Gastroesophageal sphincter (tissue), 3 donors: ENCODE data around the gene POLR3F.

Experiments
- POLR2A ChIP-seq, 2 donors: fragments of 450-650 bp; IDR thresholded peaks; one replicate each; pipeline ENCODE4 v1.6.1; 2017; ENCODE audit warnings: antibody characterized with exemption in 2 of 2, mild to moderate bottlenecking in 2 of 2, moderate library complexity in 1 of 2
- POLR2AphosphoS5 ChIP-seq: sonication (generic); formaldehyde crosslinking; IDR thresholded peaks from one replicate; pipeline ENCODE4 v1.6.1; 2017; ENCODE audit warnings: antibody characterized with exemption
- TF ChIP-seq, protein P1 (sequence below), 4 experiments: fragments of 200-600 bp in 2 of 4; fragments of 450-650 bp in 2 of 4; sonication (generic) in 1 of 4; IDR thresholded peaks; one replicate each; pipeline ENCODE4 v1.5.1; 2017 to 2019; ENCODE audit warnings: antibody characterized with exemption in 4 of 4, mild to moderate bottlenecking in 2 of 4, moderate library complexity in 2 of 4

DNA sequence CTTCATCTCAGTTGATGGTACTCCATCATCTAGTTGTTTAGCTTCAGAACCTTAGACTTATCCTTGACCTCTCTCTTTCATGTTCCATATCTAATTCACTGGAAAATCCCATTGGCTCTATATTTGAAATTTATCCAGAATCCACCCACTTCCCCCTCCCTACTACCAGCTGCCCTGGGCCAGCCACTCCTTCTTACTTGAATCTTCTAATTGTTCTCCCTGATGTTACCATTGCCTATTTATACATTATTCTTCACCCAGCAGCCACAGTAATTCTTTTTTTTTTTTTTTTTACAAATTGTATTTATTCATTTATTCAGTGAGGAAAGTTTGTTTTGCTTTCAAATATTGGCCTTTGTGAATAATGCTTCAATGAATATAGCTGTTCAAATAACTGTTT, 48.8 kb downstream of the POLR3F start:
- TF ChIP-seq, protein P1, sequence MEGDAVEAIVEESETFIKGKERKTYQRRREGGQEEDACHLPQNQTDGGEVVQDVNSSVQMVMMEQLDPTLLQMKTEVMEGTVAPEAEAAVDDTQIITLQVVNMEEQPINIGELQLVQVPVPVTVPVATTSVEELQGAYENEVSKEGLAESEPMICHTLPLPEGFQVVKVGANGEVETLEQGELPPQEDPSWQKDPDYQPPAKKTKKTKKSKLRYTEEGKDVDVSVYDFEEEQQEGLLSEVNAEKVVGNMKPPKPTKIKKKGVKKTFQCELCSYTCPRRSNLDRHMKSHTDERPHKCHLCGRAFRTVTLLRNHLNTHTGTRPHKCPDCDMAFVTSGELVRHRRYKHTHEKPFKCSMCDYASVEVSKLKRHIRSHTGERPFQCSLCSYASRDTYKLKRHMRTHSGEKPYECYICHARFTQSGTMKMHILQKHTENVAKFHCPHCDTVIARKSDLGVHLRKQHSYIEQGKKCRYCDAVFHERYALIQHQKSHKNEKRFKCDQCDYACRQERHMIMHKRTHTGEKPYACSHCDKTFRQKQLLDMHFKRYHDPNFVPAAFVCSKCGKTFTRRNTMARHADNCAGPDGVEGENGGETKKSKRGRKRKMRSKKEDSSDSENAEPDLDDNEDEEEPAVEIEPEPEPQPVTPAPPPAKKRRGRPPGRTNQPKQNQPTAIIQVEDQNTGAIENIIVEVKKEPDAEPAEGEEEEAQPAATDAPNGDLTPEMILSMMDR (IDR thresholded peaks at IDR 0.05) = no peak
- TF ChIP-seq POLR2A (IDR thresholded peaks at IDR 0.05) (no peak), POLR2AphosphoS5 (no peak)
